NCI-H2081 treated with DMSO at 0.1 percent for 48 hours (cell line): Measurements from ENCODE around the gene MAN1A1.
"Not testable (repeated sequence)": the region's sequence is repeated elsewhere in the genome, so short reads cannot be mapped to it uniquely, and the experiment has no call there.

ENCODE experiments used
- DNase-seq: peaks from one replicate; lab custom pipeline; 2025; lab: John Stamatoyannopoulos, UW

The MAN1A1 gene

DNA sequence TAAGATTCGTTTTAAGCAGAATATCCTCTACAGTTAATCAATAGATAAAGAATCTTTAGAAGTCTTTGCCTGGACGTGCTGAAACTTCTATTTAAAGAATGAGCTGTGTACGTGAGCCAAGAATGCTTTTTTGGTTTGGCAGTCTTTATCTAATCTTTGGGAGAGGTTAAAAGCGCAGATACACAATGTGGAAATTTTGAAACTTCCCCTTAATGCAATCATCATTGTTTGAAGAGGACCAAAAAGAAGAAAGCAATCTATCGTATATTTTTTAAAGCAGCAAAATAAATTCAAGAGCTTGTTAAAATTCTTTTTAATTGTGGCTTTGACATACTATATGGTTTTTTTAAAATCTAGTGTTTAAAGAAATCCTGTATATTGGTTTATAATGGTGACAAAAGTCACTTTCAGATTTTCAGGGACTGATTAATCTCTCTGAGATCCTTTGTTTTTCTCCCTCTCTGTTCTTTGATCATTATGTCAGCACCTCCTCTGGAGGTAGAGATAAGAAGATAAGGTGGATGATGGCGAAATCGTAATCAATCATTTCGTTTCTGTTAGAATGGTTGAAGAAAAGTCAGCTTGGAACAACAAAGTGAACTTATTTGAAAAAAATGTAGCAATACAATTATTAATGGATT lies 179.0 kb downstream of the MAN1A1 start:
- no peak for DNase-seq

DNA sequence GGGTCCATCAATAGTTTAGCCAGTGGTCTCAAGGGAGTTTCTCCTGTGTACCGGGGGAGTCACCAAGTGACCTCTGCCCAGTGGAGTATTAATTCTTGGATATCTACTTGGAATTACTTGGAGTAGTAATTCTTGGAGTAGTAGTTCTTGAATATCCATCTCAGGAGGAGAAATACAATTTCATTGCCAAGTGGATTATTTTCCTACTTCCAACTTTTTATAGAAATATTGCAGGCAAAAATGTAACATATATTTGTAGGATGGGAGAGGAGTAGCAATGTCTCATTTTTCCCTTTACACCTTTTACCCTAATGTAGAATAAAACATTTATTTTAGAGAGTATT lies 179.5 kb downstream of the MAN1A1 start:
- no peak for DNase-seq

DNA sequence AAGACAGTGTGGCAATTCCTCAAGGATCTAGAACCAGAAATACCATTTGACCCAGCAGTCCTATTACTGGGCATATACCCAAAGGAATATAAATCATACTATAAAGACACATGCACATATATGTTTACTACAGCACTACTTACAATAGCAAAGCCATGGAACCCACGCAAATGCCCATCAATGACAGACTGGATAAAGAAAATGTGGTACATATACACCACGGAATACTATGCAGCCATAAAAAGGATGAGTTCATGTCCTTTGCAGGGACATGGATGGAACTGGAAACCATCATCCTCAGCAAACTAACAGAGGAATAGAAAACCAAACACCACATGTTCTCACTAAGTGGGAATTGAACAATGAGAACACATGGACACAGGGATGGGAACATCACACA lies 180.2 kb downstream of the MAN1A1 start:
- not testable (repeated sequence) for DNase-seq

DNA sequence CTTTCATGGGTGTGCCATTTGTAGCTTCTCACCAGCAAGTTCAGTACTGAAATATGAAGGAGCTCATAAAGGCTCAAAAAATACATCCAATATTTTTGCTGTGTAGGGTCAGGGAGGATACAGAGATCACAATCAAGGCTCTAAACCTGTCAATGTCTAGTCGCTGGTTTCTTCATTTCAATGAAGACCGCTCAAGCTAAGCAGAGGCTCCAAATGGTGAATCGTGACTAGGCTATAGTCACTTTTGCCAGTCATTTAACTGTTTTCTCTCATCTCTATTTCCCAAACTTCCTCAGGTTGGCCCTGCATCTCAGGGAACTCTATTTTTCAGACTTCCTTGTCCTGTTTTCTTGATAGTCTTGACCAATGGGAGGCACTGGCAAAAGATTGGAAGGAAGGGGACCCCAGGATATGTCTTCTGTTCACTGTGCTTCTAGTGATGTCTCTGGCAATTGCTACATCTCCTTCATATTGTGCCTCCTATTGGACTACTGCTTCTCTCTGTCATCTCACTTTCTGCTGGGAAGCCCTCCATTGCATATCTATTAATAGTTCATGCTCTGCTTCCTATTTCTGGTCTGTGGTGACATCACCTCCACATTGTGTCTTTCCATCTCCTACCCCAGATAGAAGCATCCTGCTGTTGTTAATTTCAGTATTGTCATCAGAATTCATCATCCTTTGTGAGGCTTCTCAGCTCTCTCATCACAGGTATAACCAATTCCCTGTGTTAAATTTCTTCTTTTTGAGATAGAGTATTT lies 183.4 kb downstream of the MAN1A1 start:
- DNase-seq, result no peak

DNA sequence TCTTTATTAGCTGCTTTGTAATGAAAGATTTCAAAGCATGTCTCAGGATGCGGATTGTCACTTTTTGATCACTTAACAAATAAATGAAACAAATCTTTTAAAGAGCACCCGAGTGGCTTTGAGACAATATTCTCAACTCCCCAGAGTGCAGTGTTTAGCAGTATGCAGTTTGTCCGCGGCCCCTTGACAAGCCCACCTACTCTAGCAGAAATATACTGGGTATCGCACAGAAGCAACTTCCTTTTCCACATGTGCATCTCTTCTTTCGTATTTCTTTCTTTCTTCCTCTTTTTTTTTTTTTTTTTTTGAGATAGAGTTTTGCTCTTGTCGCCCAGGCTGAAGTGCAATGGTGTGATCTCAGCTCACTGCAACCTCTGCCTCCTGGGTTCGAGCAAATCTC lies 186.6 kb downstream of the MAN1A1 start:
- no peak for DNase-seq

DNA sequence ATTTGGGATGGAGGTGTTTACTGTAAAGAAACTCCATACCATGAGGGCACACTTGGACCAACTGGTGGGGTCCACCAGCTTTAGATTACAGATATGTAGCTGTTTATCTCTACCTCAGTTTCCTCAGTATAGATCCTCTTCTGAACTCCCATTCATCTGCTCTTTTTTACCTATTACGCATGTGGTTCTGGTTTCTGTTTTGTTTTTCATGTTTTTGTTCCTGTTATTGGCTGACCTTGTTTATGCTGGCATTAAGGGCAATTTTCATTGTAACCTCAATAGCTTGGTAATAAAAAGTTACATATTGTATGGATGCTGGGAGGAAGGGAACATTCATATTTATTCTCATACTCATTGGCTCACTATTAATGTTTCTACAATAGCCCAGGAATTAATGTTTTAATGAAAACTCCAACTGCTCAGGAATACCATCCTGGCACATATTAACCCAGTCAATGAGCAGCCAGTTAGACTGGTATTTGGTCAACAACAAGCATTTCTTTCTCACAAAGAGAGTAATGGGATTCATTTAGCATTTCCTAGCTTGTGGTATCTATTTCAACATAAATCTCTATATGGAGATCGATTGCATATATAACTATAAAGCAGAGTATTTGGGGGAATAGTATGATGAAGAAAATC lies 187.3 kb downstream of the MAN1A1 start:
- DNase-seq, result no peak

DNA sequence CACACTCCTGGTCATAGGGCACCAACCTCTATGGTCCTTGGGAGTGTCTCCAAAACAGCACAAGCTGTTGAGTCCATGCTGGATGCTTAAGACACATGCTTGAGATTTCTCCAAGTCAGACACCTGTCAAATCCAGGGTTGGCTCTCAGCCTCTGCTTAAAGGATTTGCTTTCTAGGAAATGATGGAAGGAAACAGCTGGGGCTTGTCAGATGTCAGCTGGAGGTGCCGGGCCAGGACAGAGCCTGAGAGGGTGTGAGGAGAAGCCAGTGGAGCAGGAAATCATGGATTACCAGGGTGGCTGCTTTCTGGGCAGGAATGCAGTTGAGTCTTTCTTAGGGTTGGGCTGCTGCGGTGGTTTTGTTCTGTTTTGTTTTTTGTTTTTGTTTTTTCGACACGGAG lies 188.1 kb downstream of the MAN1A1 start:
- no peak for DNase-seq

DNA sequence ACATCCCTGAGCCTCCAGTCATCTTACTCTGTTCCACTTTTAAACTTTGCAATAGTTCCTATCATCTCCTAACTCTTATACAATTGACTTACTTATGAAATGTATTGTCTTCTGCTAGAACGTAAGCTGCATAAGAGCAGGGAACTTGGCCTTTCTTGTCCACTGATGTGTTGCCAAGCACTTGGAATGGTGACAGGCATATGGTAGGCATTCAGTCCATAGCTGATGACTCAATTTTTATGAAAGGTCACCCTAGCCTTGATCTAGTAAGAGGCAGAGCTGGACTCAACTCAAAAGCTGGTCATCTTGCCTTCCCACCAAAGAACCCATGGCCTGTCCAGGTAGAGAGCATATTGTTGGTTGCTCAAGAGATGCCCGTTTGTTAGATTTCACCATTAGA lies 188.7 kb downstream of the MAN1A1 start:
- no peak for DNase-seq

DNA sequence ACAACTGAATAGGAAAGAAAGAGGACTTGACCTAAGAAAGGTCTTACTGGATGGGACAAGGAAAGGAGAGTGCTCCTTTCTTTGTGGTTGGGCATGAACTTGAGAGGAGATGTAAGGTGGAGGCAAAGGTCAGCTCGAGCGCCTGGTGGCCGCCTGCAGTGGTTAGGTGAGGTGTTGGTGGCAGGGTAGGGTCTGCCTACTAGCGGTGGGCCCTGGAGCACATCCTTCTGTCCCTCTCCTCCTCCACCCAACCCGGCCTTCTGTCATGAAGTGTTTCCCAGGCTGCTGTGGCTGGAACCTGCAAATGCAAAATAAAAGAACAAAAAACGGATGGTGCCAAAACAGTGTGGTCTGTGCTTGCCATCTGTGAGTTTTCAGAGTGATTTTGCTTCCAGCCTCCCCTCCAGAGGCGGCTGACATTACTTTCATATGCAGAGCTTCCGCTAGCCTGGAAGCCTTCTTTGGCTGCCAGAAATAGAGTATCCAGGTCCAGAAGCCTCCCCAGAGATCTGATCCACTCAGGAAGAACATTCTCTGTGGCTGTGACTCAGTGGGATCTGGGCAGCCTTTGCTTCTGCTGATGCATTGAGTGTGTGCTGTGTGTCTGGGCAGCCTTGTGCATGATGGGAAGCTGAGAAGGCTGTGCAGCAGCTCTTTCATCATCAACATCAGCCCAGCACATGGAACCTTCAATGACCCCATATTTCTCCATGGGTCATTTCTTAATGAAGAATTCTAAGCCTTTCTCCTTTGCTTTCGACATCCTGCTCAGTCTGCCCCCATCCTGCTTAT lies 191.3 kb downstream of the MAN1A1 start:
- no peak for DNase-seq

DNA sequence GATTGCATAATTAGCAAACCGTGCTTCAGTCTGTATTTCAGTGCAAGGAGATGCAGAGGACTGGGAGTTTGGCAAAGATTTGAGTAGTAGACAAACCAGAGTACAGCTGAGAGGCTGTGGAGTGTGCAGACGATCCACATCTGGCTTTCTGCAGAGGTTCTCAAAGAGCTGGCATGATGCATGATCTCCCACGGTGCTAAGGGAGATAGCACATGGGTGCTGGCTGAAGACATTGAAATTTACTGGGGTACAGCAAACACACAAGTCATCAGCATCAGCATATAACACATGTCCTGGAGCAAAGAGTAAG lies 192.1 kb downstream of the MAN1A1 start:
- no peak for DNase-seq

DNA sequence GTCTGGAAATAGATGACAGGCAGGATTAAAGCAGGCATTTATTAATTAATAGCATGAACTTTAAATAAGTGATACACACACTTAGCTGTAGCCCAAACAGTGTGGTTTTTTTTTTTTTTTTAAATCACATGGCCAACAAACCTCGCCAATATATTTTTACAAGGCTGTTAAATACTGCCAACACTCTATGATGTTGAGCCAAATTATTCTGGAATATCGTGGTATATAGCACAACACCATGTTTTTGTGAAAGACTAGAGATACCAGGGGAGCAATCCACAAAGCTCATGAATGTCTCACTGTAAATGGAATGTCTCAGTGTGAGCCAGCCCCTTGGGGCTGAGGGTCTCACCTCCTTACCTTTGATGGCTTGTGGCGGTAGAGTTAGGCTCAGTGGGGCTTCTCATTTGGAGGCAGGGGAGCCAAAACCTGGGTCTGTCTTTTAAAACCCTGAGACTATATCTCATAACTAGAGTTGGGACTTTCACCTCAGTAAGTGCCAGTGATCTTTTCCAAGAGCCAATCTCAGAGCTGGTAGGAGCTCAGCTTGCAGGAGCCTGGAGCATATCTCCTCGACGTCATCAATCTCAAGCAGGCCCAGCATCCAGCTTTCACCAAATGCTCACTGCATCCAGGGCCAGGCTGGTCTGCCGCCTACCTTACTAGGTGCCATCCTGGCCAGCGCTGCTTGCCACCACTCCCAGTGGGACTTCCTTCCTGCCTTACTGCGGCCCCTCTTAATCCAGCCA lies 192.6 kb downstream of the MAN1A1 start:
- no peak for DNase-seq

DNA sequence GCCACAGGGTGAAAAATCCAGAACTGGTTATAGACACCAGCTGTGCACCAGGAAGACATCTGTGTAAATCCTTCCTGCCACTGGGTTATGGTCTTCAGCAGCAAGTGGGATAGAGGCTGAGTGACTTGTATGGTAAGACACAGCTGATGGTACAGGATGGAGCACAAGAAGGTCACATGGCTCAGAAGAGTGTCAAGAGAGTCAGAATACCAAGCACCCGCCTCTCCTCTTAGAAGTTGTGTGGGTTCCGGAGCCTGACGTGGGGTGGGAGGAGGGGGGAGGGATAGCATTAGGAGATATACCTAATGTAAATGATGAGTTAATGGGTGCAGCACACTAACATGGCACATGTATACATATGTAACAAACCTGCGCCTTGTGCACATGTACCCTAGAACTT lies 193.5 kb downstream of the MAN1A1 start:
- not testable (repeated sequence) for DNase-seq

DNA sequence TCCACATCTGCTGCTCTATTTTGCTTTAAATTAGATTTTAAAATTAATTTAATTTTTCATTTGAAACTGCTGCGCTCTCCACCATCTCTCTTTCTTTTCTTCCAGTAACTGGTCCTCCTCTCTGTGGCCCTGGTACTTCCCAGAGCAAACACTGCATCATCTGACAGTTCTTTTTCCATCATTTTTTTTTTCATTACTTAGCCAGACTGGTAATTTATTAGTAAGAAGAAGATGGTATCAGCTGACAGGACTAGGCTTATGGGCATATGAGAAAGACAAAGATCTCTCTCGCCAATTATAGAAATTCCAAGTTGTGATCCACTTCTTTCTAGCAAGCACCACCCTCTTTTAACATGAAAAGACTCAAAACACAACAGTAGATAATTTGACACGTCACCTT lies 197.4 kb downstream of the MAN1A1 start:
- DNase-seq, result no peak

DNA sequence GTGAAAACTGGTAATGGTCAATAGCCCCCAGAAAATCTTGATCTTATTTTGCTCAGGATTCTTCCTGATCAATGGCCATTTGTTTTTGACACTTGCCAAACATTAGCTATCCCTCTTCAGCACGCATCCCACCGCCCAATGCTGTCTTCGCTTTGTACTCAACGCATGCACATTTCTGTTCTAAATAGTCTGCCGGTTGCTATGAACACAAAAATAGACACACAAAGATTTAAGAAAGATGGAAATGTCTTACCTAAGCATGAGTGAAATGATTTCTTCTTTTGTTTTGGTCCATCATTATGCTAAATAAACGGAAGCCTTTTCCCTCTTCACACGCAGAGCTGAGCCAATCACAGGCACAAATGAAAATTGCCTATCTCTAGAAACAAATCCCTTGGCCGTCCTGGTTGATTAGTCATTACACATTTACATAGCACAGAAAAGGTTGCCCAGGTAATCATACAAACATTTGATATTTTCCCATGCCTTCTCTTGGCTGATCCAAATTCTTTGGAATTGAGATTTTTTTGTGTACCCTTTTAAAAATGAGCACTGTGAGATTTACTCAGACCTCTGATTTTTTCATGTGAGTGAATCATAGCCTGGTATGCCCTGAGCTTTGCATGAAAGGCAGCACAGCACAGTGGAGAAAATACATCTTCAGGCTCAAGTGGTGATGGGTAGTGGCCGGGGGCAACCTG lies 200.6 kb downstream of the MAN1A1 start:
- DNase-seq, result no peak

DNA sequence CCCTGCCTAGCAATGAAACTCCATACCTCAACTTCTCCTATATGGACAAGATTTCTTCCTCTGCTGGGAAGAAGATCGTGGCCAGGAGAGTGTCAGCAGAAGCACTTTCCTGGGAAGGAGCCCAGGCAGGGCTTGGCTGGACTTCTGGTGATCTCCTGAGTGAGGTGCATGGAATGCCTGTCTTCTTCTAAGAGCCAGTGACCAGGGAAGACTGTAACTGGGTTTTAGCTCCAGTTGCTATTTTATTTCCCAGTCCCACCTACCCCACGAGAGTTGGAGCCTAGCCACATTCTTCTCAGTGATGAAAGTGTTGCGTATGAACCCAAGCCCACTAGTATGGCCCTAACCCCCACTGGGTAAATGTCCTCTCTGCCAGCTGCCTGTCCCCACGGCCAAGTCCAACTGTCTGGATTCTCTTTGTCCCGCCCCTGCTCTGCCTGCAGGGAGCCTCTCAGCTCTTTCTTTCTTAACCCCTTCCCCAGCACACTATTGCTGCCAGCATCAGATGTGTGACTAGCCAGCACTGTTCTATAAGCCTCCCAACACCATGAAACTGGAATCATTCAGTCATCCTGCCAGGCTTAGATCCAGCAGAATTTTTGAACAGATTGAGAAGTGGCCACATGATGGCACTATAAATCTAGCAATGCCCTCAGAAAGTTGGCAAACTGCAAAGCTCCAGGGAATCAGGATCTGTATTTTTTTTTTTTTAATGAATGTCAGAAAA lies 201.3 kb downstream of the MAN1A1 start:
- DNase-seq, result no peak

DNA sequence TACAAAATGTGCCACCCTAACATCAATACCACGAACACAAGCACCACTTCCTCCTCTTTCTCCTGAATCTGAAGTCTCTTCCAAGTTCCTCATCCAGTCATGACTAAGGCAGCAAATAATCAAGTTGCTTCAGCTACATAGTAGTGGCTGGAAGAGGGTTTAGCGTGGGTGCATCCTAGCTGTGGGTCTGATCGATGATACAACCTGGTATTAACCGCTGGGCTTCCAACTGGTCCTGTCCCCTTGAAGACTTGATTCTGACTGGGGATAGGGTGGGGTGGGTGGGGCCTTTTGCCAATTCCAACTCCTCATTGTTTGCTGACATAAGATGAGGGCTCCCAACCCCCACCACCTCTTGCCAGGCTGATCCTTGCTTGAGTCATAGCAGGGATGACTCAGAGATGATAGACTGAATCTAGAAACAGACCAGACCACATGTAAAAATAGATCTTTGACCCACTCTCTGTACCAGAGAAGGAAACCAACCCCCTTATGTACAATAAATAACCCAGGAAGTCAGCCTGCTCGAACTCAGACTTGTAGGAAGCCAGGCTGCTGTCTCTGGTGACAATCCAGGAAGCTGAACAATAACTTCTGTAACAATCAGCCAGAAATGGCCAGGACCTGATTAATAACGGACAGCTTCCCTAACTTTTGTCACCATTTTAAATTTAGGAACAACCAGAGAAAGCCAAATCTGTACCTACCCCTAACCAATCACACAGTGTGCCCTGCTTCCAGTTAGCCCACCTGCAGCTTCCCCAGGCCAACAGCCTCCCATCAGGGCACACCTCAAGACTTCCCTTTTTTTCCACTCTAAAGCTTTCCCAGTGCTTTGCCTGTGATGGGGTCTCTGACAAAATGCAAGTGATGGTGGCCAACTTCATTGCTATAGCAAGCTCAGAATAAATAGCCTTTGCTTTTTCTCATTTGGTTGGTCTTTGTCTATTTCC lies 202.2 kb downstream of the MAN1A1 start:
- no peak for DNase-seq

DNA sequence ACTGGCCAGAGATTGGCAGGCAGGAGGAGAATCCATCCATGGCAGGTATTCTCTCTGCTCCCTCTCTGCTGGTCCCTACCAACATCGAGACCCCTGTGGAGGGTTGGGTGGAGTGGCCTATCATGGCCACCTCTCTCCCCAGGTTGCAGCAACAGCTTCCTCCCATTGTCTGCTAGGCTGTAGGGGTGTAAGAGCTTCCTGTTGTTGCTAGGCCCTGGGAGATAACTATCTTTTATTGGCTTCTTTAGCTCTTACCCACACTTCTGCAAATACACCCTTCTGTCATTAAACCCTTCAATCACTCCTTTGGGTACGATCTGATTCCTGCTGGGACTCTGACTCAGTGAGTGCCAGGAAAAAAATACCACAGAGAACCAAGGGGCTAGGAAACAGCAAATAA lies 204.4 kb downstream of the MAN1A1 start:
- no peak for DNase-seq

DNA sequence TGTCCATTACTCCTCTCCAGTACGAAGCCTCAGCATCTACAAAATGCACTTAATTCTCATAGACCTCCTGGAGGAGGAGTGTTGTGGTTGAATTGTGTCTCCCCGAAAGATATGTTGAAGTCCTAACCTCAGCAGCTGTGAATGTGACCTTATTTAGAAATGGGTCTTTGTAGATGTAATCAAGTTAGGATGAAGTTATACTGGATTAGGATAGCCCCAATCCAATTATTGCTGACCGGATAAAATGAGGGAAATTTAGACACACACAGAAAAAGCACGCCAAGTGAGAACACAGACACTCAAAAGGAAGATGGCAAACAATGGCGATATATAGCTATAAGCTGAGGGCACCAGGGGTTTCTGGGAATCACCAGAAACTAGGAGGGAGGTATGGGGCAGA lies 206.9 kb downstream of the MAN1A1 start:
- no peak for DNase-seq

DNA sequence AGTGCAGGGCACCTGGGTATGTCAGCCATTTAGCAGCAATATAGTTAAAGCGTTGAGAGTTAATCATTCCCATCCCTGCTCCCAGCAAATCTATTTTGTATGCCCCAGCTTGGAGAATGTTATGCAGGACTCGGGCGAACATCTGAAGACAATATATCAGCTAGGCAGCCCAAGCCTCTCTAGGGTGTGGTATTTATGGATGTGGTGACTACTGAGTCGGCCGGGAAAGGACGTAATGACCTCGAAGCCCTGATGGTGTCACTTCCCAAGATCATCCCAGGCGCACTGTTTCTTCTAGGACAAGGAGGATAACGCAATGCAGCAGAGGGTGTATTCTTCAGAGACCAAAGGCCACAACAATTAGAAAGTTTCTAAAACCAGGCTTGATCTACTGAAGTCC lies 207.5 kb downstream of the MAN1A1 start:
- no peak for DNase-seq
